ENCODE results near the gene RAMP3.
A peak's percentile ranks its signal among the peaks of the same experiment; 100 is the strongest.

The RAMP3 gene

DNA sequence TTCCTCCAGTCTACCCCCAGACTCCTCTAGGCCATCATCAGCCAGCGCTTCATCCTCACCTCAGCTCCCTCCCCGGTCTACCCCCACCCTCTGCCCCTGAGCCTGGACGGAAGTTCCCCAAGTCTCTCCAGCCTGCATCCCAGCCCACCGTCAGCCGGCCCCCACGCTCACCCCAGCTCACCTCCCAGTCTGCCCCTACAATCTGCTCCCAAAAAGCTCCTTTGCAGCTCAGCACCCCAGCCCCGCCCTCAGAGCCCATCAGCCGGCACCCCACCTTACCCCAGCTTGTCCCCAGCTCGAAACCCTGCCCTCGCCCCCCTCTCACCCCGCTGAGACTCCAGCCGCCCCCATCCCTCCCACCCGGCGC, 322 bp upstream of the RAMP3 start:
- DNase-seq = no peak

DNA sequence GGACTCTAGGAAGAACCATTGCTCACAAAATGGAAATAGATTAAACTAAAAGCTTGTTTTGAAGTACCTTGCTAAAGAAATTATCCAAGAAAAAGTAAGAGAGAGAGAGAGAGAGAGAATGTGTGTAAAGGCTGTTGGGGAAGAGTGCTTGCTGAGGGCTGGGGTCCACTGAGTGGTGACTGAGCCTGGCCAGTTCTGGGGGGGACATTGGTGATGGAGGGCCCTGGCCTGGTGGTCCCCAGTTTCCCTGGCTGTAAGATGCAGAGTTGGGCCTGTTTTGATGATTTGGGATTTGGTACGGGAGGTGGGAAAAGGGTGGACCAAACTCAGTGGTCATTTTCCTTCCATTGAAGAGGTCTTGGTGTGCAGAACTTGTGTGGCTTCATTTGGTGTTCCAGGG, 880 bp downstream of the RAMP3 start:
- DNase-seq = no peak

DNA sequence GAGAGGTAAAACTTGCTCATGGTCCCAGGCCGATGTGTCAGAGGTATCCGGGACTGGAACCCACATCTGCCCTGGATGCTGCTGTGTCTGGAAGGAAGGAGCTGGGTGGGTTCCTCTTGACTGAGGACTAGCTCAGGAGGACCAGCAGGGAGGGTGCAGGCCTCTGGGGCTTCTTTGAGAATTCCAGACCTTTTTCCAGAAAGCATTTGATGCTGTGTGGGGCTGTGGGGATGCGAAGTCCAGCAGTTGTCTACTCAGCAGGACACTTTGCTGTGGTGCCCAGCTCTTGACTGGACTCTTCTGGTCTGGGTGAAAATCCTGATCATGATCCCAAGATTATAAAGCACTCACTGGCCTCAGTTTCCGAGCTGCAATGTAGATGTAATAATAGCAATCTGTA, 1.7 kb downstream of the RAMP3 start:
- no peak for DNase-seq

DNA sequence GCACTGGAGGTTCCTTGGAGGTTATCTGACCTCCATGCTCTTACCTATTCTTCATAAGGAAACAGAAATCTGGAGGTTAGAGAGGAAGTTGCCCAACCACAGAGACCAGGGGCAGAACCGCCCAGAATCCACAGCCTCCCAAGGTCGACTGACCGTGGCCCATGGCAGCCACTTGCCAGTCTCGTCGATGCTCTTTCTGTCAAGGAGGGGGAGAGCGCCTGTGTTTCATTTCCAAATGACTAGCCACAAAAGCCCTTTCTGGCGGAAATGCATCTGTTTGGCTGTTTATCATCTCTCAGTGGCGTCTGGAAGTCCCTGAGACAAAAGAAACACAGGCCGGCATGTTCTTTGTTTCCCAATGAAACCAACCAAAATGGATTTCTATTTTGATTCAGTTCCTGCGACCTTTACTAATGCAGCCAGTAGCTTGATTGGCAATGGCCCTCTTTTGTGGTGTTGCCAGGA, 2.9 kb downstream of the RAMP3 start:
- no peak for DNase-seq

DNA sequence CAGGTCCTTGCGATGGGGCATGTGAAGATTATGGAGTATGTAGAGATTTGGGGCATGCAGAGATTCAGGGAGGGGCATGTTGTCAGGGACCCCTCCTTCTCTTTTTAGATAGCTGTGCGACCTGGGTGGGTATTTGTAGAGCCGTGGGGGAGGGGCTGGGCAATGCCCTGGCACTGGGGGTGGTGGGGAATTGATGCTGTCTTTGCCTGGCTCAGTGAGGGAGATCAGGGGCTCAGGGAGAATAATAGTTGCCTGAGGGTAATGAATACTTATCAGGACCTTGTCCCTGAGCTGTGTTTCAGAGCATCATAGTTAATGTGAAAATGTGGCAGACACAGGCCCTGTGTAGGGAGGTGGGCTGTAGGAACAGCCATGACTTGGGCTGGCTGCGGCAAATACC, 3.5 kb downstream of the RAMP3 start:
- DNase-seq = no peak

DNA sequence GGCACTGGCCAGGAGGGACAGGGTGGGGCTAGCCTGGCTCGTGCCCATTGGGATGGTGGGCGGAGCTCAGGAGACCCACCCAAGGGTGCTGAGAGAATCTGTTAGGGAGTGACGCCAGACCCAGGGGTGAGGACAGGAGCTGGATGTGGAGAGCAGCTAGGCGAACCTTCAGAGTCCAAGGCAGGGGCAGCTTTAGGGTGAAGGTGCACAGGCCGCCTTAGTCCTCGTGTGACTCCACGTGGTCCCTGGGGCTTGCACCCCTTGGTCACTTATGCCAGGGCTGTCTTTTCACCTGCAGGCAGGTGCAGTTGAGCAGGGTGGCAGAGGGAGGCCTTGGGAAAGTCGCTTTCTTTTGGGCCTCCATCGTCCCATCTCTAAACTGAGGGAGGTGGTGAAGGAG, 4.3 kb downstream of the RAMP3 start:
- no peak for DNase-seq

DNA sequence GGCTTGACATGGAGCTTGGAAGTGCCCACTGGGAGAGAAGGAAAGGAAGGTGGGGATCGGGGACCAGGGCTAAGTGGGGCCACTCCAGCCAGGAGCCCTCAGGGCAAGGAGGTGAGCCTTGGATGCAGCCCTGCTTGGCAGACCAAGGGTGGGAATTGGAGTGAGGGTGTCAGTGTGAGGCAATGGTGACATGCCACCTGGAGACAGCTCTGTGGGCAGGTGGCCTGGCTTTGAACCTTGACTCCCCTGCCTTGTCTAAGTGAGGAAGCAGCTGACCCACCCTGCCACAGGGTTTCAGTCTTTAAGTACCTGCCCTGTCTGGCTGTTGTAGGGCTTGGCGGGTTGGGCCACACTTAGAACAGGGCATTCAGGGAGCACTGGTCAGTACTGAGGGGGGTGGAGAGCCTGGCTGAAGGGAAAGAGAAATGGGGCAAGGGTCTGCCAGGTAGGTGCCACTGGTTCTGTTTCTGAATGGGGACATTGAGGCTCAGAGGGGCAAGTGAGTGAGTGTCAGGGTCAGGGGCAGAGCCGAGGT, 4.8 kb downstream of the RAMP3 start:
- no peak for DNase-seq

DNA sequence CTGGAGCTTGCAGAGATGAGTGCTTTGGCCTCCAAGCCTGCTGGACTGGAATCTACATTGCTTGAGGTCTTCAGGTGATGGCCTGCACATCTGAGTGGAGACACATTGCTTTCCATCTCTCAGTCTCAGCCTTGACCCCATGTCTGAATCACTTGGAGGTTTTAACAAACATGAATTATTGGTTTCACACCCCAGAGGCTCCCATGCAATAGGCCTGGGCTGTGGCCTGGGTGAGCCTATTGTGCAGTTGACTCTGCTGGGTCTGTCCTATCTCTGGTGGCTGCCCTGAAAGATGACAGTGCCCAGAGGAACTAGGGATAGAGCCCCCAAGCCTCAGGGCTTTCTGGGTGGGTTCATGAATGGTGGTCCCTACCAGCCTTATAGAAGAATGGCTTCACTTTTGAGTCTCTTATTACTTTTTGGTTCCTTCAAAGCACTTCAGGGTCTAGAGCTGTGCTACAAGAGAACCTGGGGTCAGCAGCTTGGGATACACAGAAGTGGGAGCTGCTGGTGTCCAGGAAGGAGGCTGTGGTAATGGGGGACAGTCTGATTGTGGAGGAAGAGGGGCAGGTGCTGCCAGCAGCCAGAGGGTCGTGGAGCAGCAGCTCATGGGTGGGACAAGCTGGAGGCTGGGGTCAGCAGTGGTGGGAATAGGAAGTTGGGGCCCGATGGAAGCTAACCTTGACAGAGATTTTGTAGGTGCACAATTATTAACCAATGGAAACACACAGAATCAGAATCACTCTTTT, 5.5 kb downstream of the RAMP3 start:
- peak; percentile 40 for DNase-seq

DNA sequence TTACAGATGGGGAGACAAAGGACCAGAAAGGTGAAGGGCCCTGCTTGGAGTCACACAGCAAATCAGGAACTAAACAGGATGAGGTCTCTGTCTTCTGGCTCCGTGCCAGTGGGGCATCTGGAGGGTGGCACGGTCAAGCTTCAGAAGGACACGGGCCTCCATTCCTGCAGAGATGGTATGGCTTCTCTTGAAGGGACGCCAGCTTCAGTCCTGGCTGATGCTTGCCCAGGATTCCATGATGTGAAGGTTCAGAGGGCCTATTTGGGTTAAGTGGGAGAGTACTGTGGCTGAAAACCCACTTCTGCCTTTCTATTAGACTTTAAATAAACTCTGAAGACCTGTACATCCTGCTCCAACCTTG, 6.1 kb downstream of the RAMP3 start:
- no peak for DNase-seq

DNA sequence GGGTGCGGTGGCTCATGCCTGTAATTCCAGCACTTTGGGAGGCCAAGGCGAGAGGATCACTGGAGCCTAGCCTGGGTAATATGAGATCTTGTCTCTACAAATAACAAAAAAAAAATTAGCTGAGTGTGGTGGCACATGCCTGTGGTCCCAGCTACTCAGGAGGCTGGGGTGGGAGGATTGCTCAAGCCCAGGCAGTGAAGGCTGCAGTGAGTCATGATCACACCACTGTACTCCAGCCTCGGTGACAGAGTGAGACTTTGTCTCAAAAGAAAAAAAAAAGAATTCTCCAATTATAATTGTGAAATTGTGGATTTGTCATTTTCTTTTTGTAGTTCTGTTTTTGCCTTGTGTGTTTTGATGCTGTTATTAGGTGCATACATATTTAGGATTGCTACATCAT, 6.7 kb downstream of the RAMP3 start:
- DNase-seq = peak; percentile 20

DNA sequence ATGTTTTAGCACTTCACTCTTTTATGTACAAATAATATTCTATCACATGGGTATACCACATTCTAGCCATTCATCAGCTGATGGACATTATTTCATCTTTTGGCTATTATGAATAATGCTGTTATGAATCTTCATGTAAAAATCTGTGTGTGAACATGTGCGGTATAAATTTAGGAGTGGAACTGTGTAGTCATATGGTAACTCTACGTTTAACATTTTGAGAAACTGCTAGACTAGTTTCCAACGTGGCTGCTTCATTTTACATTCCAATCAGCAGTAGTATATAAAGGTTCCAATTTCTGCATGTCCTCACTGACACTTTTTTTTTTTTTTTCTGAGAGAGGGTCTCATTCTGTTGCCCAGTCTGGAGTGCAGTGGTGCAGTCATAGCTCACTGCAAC, 8.3 kb downstream of the RAMP3 start:
- DNase-seq = no peak

DNA sequence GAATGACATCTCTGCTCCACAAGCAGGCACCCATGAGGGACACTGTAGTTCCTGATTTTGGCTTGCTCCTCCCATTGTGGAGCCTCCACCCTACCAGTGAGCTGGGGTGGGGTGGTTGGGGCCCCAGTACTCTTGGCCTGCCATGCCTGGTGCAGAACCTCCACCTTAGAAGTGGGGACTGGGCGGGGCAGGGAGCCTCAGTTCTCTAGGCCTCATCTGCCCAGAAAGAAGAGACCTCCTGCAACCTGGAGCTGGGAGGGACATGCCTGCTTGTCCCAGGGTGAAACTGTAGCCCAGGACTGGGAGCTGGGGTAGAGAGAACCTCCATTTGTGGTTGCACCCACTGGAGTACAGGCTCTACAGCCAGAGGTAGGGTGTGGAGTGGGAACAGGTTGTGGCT, 14.4 kb downstream of the RAMP3 start:
- no peak for DNase-seq

DNA sequence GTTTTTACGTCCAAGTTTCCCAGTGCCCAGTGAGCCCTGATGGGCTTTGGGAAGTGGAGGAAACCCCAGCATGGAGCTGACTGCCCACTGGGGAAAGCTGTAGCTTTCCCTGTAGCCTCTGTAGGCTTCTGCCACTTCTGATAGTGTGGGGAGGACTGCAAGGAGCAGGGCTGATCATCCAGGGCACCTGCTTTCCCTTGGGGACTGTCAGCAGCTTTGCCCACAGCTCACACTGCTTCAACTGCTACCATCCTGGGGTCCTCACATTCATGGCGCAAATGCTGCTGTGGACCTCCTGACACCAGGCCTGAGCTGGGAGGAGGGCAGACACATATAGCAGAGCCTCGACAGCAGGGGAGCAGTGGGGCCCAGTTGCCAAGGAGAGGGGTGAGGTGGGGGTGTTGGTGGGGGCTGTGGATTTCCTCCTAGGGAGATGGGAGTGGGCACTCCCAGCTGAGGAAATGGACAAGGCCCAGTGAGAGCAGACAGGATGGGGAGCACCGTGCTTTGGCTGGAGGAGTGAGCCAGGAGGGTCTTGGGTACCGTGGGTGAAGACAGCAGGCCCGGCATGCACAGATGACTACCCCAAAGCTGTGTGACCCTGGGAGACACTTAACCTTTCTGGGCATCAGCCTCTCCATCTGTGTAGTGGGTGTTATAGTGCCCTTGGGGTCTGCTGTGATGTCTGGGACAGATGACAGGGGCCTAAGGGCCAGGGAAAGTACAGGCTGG, 16.2 kb downstream of the RAMP3 start:
- no peak for DNase-seq

DNA sequence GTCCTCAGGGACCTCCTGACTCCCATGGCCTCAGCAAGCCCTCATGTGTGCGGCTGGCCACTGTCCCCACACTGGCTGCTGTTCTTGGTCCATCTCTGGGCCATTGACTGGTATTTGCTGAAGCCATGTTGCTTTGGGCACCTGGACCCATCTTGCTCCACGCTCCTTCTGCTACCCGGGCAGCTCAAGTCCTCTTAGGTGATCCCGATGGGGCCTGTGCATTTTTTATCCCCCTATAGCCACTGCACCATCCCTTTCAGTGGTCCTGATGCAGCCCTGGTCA, 16.7 kb downstream of the RAMP3 start:
- no peak for DNase-seq

DNA sequence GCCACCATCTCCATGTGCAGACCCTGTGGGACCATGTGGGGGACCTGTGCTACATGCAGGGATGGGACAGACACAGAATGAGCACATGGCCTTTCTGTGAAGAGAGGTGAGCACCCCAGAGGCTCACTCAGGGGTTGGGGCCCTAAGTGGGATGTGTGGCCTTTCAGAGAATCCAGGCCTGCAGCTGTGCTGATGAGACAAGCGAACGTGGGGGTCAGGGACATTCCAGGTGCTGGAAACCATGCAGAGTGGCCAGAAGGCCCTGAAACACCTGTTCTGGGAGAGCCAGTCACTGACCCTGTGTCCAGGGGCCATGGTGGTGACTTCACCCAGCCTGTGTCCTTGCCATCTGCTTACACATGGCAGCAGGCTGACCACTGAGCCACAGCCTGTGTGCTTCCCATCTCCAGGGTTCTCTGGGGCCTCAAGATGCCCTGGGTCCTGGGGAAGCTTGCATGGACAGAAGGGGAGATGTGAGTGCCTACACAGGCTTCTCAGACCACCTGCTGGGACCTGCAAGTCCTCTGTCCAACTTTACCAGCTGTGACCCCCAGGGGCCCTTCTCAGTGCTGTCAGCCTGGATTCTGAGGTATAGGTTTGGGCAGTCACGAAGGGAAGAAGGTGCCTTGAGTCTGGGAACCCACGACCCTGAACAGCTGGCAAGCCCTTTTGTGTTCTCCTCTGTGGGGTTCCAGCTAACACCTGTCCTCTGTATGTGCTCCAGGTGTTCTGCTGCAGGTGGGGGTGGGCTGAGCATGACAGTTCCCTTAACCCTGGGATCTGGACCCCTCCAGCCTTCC, 17.6 kb downstream of the RAMP3 start:
- DNase-seq = no peak

DNA sequence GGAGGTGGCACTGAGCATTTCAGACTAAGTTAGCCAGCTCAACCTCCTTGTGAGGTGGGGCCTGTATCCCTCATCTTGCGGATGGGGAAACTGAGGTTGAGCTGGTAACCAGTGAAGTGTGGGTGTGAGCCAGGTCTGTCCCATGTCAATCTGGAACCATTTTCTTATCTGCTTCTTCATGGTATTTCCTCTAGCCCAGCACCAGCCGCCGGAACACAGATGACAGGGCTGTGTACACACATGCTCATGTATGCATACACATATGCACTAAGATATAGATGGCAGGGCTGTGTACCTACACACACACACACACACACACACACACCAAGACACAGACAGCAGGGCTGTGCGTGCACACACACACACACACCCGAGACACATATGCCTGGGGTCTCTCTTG, 18.5 kb downstream of the RAMP3 start:
- no peak for DNase-seq

DNA sequence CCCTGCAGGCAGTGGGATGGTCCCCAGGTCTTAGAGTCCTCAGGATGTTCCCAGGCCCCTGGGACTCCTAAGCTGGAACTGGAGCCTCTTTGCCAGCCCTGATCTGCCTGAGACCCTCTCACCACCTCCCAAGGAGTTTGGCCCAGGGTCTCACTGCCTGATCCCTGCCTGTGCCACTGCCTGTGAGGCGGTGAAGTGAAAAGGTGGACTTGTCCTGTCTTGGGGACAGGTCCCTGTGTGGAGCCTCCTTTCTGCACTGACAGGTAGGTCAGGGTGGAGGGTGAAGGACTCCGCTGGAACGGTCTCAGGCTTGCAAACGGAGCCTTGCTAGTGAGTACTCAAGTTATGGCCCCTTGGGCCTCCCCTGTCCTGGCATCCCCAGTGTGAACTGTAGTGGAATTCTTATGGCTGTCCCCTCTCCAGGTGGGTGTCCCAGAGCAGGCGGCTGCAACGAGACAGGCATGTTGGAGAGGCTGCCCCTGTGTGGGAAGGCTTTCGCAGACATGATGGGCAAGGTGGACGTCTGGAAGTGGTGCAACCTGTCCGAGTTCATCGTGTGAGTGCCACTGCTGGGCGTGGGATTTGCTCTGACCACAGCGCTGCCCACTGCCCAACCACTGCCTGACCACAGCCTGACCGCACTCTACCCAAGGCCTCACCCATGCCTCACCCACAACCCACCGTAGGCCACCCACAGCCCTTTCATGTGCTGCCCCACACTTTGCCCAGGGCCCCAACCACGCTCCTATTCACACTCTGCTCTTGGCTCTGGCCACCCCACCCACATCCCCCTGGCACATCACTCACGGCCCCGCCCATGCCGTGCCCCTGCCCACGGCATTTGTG, 19.5 kb downstream of the RAMP3 start:
- no peak for DNase-seq

DNA sequence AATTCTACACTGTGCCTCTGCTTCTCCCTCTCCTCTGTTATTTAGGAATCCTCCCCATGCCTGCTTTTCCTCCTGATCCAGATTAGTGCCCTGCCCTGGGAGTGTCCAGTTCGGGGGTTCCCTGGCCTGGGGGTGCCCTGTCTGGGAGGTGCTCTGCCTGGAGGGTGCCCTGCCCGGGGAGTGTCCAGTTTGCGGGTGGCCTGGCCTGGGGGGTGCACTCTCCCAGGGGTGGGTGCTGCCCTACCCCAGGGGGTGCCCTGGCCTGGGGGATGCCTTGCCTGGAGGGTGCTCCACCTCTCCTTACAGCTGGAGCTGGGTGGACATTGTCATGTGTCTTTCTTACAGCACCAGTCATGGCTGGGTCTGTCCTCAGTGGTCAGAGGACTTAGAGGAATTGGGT, 20.2 kb downstream of the RAMP3 start:
- no peak for DNase-seq

DNA sequence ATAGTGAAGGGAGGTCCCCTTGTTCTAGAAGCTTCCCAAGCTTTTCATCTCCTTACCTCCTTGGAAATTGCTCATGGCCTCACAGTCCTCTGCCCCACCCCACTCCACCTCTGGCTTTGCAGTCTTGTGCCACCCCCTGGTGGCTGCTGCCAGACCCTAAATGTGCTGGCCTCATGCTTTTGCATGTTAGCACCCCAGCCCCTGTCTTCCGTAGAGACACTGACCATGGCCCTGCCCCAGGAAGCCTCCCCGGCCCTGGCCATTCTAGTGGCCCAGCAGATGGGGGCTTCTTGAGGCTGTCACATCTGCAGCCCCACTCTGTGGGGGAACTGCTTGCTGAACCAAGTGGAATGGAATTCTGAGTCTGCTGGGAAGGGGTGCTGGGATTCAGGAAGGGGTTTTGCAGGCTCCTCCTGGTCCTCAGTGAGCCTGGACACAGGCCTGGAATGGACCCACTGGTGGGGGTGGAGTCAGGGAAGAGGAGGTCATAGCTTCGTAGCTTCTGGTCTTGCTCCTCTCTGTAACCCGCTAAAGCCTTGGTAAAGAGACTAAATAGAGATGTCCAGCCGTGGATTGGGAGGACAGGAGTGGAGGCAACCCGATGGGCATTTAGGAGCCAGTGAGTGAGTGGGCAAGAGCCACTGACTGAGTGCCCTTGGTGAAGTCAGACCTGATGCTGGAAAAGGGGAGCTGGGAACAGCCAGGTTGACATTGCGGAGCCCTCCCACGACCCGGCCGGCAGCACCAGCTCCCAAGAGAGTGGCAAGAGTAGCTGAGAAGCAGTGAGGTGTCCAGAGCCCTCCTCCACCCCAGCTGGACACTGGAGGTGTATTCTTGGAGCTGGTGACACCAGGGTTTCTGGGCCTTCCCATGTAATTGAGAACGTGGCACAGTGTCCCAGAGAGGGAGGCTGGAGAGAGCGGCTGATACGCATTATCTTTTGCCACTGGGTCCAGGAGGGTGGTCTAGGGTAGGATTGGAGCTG, 20.9 kb downstream of the RAMP3 start:
- no peak for DNase-seq

DNA sequence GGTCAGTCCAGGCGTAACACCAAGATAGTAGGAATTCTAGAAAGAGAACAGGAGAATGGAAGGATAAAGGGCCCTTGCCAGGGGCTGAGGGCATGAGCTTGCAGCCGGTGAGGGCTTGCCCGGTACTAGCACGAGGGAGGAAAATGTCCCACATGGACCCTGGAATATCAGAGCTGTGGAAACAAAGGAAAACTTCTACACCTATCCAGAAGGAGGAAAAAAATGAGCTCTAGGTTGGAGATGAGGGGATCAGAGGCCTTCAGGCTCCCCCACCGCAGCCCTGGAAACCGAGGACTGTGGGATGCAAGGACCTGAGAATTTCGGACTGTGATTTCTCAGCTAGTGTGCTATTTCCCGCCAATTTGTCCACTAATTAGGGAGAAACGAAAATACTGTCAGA, 22.1 kb downstream of the RAMP3 start:
- no peak for DNase-seq

DNA sequence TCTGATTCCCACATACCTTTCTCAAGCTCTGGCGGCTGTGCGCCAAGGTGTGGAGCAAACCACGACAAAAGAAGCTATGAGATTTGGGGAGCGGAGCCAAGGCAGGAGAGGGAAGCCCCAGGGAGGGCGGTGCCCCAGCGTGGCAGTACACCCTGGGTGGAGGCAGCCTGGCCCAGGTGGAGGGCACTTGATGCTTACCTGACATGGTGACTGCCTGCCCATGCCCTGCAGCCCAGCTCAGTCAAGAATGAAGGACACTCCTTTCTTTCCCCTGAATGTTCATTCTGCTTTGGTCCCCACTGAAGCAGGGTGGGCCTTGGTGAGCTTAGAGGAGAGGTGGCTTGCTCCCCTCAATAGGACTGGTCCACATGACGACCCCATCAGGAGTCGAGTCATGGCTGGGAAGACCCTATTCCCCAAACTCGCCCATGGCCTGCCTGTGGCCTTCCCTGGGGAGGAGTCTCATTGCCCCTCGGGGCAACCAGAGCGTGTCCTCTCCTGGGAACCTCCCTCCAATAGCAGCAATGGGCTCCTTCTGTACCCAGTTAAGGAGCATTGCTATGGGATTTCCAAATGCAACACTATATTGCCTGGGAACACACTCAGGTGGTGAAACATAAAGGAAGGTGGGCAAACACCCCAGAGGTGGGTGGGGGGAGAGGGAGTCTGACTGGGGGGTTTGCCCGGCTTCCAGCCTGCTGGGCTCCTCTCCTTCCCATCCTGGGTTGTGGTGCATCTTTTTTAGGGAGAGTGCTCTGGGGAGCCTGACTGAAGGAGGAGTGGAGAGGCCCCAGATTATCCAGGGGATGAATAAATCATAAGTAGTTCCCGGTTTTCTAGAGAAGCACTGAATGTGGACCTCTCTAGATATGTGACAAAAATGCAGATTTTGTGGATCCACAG, 22.7 kb downstream of the RAMP3 start:
- DNase-seq = no peak
